HepG2 (cell line): ENCODE results near the gene KDELR3.

ENCODE experiments used
- BHLHE40 ChIP-seq: IDR thresholded peaks from 2 replicates; pipeline ENCODE4 v1.6.1; 2011; ENCODE audit warnings: low read length, improper control_type of control experiment
- EP300 ChIP-seq, 3 experiments: sonication (generic) in 1 of 3; formaldehyde crosslinking in 1 of 3; IDR thresholded peaks; 2 replicates each; pipeline versions ENCODE4 v1.5.1 to v1.6.1; 2011 to 2020; ENCODE audit warnings: low read depth in 2 of 3, low read length in 2 of 3, borderline replicate concordance in 1 of 3, improper control_type of control experiment in 1 of 3, mild to moderate bottlenecking in 1 of 3, missing genetic modification reagents in 1 of 3, moderate library complexity in 1 of 3
- EZH2 ChIP-seq: conservative IDR thresholded peaks from 2 replicates; pipeline ENCODE4 v1.6.1; 2012; ENCODE audit warnings: mild to moderate bottlenecking, low read depth, low read length, moderate library complexity
- IRF1 ChIP-seq: sonication (generic); formaldehyde crosslinking; IDR thresholded peaks from 2 replicates; pipeline ENCODE4 v1.4.0; 2020; ENCODE audit warnings: low read depth, mild to moderate bottlenecking, missing genetic modification reagents
- KDM5A ChIP-seq: fragments of 200-600 bp; sonication (generic); IDR thresholded peaks from 2 replicates; pipeline ENCODE4 v1.7.0; 2018; ENCODE audit warnings: antibody characterized with exemption, mild to moderate bottlenecking, low read length, borderline replicate concordance
- KLF9 ChIP-seq: IDR thresholded peaks from 2 replicates; pipeline ENCODE4 v1.6.1; 2016; ENCODE audit warnings: low read depth
- MLX ChIP-seq: IDR thresholded peaks from 2 replicates; pipeline ENCODE4 v1.6.1; 2016
- MYC ChIP-seq: sonication (generic); formaldehyde crosslinking; IDR thresholded peaks from 2 replicates; pipeline ENCODE4 v1.9.0; 2021; ENCODE audit warnings: missing genetic modification reagents, borderline replicate concordance
- NR2C2 ChIP-seq: sonication (generic); formaldehyde crosslinking; IDR thresholded peaks from 2 replicates; pipeline ENCODE4 v1.4.0; 2020; ENCODE audit warnings: missing genetic modification reagents, mild to moderate bottlenecking, moderate library complexity, borderline replicate concordance
- PATZ1 ChIP-seq: sonication (generic); formaldehyde crosslinking; IDR thresholded peaks from 2 replicates; pipeline ENCODE4 v1.4.0; 2020; ENCODE audit warnings: missing genetic modification reagents
- PCBP2 ChIP-seq: fragments of 200-400 bp; formaldehyde crosslinking; optimal IDR thresholded peaks from 2 replicates; pipeline ENCODE3; 2018; ENCODE audit warnings: low read length, low read depth; ENCODE audit not compliant: poor library complexity, severe bottlenecking
- SAFB2 ChIP-seq: sonication (generic); formaldehyde crosslinking; IDR thresholded peaks from 2 replicates; pipeline ENCODE4 v1.5.1; 2020; ENCODE audit warnings: missing genetic modification reagents, low read depth, mild to moderate bottlenecking, borderline replicate concordance
- ZFP37 ChIP-seq: sonication (generic); formaldehyde crosslinking; IDR thresholded peaks from 2 replicates; pipeline ENCODE4 v1.4.0; 2020; ENCODE audit warnings: missing genetic modification reagents, borderline replicate concordance
- ZNF12 ChIP-seq: sonication (generic); formaldehyde crosslinking; IDR thresholded peaks from 2 replicates; pipeline ENCODE4 v1.5.0; 2020; ENCODE audit warnings: missing genetic modification reagents

- no peak for TF ChIP-seq KLF9 (CRISPR knock-in tag)
- no peak for TF ChIP-seq IRF1 (CRISPR knock-in tag)
- TF ChIP-seq ZNF12 (CRISPR knock-in tag), result no peak
- no peak for TF ChIP-seq EZH2
- no peak for TF ChIP-seq MLX (CRISPR knock-in tag)
- no peak for TF ChIP-seq PCBP2
- no peak for TF ChIP-seq ZFP37 (CRISPR knock-in tag)
- no peak for TF ChIP-seq BHLHE40
- no peak for TF ChIP-seq PATZ1 (CRISPR knock-in tag)
- no peak for TF ChIP-seq SAFB2
- TF ChIP-seq KDM5A, result no peak
- TF ChIP-seq NR2C2 (CRISPR knock-in tag), result no peak
- TF ChIP-seq EP300 (IDR thresholded peaks at IDR 0.05; ENCODE audit: low read depth in 2 of 2, low read length in 2 of 2), result no peak
- no peak for TF ChIP-seq EP300 (CRISPR knock-in tag; IDR thresholded peaks at IDR 0.05; ENCODE audit: borderline replicate concordance)
- TF ChIP-seq MYC, result no peak
Observed at GRCh38 chr22:38449776-38450175, 18.1 kb upstream of the KDELR3 start.
